ENCODE results near the gene MON2. TPM values are rescaled to one million over a fixed set of nuclear protein-coding genes. Genes with fewer than 3 reads are reported as not detected.
"Not testable (repeated sequence)": the region's sequence is repeated elsewhere in the genome, so short reads cannot be mapped to it uniquely, and the experiment has no call there.

The MON2 gene
- total RNA-seq, 2 experiments from 2014 or later: 24.1 to 24.2 TPM

DNA sequence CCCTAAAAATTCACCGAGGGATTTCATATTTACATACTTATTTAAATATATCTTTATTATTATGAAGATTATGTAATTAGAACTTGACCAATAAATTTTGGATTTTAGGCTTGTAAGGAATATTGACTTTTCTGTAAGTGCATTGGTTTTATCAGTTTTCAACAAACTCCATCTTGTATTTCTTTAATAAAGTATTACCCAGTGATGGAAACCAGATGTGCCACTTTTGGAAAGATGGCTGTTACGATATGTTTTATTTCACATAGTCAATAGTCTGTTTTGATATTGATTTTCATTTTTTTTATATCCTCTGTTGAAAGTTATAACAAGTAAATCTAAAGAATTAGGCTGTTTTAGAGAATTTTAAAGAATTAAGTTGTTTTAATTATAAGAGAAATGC lies 1.8 kb downstream of the MON2 start:
- POLR2A ChIA-PET: no interaction called here
- CTCF ChIA-PET: interaction anchor here (0.6 kb wide), 1 partner anchor 13 kb away, joined by 4 read pairs; no protein-coding TSS in a partner anchor

DNA sequence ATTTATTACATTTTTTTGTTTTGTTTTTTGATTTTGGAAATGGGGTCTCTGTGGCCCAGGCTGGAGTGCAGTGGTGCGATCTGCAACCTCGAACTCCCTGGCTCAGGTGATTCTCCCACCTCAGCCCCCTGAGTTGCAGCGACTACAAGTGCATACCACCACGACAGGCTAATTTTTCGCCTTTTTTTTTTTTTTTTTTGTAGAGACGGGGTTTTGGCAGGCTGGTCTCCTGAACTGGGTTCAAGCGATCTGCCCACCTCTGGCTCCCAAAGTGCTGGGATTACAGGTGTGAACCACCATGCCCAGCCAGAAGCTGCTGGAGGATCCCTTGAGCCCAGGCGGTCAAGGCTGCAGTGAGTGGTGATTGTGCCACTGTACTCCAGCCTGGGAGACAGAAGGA lies 2.3 kb downstream of the MON2 start:
- CTCF ChIA-PET: no interaction called here
- POLR2A ChIA-PET: no interaction called here

DNA sequence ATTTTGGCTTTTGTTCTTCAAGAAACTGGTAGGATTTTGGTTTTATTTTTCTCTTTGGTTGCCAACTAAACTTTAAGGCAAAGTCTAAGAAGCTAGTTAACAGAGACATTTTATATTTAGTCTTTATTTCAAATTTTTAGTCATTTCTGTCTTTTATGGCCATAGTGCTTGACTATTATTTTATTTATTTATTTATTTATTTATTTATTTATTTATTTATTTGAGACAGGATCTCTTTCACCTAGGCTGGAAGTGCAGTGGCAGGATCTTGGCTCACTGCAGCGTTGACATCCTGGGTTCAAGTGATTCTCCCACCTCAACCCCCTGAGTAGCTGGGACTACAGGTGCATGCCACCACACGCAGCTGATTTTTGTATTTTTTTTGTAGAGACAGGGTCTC lies 3.1 kb downstream of the MON2 start:
- ChIA-PET CTCF (no interaction called here), POLR2A (no interaction called here)

DNA sequence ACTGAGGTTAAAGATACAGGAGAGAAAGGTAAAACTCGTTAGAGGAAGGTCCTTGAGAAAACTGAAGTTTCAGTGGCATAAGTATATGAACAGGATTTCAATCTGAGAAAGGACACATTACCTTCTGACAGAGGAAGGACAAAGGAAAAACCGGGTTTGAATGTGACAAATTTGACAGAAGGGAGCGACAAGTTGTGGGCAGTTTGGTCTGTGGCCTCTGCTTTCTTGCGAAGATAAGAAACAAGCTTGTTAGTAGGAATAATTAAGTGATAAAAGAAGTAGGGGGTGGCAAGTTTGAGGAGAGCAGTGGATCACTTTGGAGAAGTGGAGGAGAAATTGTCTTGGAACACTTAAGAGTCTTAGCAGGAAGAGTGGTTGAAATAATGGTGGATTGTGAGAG lies 5.1 kb downstream of the MON2 start:
- POLR2A ChIA-PET: no interaction called here

DNA sequence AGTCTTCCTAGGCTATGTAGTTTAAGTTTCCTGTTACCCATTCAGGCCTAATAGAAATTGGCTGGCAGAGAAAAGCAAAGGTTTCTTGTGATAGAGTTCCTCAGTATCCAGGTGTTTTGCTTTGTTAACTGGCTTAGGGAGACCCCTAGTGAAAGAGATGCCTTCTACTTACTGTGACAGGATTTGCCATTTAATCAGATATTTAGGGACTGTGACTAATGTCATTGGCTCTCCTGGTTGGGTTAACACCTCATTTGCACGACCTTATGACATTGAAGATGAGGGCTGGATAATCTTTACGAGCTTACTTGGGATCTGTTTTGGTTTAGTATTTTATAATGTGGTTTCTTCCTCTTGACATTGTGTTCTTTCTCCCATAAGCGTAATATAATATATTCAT lies 5.8 kb downstream of the MON2 start:
- ChIA-PET POLR2A (no interaction called here), CTCF (no interaction called here)

More for the DNA sequence above, 5.1 kb downstream of the MON2 start:
- CTCF ChIA-PET: interaction anchor here (0.6 kb wide), 1 partner anchor 577 kb away, joined by 4 read pairs; no protein-coding TSS in a partner anchor

DNA sequence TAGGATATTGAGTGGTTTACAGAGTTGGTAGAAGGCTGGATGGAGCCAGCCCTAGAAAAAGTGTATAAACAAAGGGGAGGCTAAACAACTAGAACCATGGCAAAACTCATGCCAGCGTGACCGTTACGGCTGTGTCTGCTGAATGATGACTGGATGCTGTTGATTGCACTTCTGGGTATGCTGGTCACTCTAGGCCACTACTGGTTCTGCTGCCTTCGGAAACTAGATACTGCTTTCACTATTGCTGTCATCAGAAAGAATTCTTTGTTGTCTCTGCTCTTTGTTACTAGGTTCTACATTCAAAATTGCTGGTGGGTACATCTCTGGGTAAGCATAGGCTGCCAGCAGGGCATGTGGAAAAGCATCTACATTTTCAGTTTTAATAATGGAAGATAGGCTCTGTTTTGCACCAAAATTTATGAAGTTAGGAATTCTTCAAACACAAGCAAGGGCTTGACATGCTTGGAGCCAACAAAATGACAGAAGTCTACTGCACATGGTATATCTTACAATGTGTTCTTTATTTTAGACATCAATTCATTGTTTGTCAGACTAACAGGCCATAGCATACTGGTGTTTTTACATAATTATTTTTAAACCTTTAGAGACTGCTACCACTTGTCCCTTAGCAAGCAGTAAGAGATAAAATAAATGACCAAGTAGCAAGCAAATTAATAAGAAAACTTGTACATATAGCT lies 15.4 kb downstream of the MON2 start:
- CTCF ChIA-PET: interaction anchor here (0.7 kb wide), 2 partner anchors 14 to 66 kb away, joined by 4 to 5 read pairs; no protein-coding TSS in a partner anchor
- POLR2A ChIA-PET: no interaction called here

DNA sequence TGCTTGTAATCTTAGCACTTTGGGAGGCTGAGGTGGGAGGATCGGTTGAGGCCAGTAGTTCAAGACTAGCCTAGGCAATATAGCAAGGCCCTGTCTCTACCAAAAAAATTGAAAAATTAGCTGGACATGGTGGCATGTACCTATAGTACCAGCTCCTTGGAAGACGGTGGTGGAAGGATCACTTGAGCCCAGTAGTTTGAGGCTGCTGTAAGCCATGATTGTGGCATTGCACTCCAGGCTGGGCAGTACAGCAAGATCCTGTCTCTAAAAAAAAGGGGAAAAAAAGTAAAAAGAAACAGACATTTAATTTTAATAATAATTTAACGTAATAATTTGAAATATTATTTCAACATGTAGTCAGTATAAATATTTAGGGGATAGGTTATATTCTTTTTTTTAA lies 16.1 kb downstream of the MON2 start:
- ChIA-PET POLR2A (interaction anchor here (0.5 kb wide), 1 partner anchor 24 kb away, joined by 9 read pairs; no protein-coding TSS in a partner anchor), CTCF (no interaction called here)

DNA sequence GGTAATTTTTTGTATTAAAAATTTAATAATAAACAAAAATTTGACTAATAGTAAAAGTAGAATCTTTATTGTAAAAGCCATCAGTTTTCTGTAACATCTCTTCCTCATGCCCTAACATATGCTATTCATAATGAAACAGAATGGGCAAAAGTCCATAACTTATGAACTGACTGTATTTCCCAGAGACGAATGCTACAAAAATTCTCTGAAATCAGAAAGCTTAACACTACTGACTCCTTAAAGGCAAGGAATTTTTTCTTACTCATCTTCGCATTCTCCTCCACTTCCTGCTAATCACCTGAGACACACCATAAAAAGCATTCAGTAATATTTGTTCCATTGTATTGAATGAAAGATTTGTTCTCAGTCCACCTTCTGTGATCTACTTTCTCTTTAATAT lies 17.6 kb downstream of the MON2 start:
- POLR2A ChIA-PET: no interaction called here

DNA sequence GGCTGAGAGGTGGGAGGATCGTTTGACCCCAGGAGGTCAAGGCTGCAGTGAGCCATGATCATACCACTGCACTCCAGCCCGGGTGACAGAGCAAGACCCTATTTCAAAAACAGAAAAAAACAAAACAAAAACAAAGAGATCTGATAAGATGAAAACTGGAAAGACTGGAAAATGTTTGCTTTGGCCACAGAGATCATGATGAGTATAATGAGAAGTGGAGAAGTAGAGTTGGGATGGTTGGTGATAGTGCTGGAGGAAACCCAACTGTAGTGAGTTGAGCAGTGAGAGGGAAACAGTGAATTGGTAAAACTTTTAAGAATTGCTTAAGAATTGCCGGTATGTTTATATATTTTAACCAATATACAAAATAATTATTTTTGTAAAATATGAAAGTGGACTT lies 39.2 kb downstream of the MON2 start:
- ChIA-PET CTCF (no interaction called here), POLR2A (no interaction called here)

More for the DNA sequence above, 17.6 kb downstream of the MON2 start:
- CTCF ChIA-PET: no interaction called here

DNA sequence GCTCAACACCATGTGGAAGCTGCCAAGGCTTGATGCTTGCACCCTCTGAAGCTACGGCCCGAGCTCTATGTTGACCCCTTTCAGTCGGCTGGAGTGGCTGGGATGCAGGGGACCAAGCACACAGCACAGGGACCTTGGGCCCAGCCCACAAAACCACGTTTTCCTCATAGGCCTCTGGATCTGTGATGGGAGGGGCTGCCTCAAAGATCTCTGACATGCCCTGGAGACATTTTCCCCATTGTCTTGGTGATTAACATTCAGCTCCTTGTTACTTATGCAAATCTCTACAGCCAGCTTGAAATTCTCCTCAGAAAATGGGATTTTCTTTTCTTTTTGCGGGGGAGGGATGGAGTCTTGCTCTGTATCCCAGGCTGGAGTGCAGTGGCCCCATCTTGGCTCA lies 46.3 kb downstream of the MON2 start:
- ChIA-PET POLR2A (interaction anchor here (0.9 kb wide), 1 partner anchor 38 kb away, joined by 3 read pairs; no protein-coding TSS in a partner anchor), CTCF (no interaction called here)

DNA sequence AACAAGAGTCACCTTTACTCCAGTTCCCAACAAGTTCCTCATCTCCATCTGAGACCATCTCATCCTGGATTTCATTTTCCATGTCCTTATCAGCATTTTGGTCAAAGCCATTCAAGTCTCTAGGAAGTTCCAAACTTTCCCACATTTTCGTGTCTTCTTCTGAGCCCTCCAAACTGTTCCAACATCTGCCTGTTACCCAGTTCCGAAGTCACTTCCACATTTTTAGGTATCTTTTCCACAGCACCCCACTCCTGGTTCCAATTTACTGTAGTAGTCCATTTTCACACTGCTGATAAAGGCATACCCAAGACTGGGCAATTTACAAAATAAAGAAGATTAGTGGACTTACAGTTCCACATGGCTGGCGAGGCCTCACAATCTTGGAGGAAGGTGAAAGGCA lies 47.5 kb downstream of the MON2 start:
- CTCF ChIA-PET, POLR2A ChIA-PET: not testable (repeated sequence)

DNA sequence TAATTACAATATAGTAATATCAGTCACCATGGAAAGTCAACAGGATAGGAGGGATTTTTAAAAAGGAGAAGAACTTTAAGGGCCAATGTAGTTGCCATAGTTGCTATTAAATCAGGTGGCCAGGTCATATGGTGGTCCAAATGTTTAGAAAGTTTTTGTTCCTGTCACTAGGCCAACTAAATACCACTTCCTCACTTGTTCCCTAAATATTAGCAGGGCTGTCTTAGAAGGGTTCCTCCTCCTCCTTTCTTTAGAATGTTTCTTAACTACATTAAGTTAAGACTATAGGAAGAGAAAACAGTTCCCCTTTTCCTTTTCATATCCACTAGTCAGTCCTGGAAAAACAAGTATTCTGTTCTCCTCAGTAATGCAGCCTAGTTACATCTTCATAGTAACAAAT lies 50.3 kb downstream of the MON2 start:
- POLR2A ChIA-PET: no interaction called here
- CTCF ChIA-PET: no interaction called here

DNA sequence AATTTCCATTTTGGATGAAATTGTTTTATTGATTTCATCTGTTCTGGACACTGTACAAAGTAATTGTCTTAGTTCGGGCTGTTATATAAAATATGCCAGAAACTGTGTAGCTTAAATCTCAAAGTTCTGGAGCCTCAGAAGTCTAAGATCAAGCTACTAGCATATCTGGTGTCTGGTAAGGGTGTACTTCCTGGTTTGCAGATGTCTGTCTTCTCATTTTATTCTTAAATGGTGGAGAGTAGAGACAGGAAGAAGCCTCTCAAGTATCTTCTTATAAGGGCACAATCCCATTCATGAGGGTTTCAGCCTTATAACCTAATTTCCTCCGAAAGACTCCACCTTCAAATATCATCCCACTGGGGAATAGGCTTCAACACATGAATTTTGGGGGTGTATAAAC lies 51.3 kb downstream of the MON2 start:
- POLR2A ChIA-PET: no interaction called here
- CTCF ChIA-PET: no interaction called here

DNA sequence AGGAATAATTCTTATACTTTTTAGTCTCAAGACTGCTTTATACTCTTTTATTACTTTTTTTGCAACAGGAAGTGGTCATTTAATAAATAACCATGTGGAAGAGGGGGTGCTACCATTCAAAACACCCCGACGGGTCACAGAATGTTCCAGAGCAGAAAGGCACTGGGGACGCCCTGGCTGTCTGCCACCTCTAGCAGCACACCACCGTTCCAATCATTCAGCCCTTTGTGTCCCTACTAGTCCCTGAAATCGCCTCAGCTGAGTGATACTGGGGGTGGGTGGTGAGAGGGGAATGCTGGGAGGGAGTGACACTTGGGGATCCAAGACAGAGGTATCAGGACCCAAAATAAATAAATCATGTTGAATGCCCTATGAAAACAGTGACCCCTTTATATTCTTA lies 52.4 kb downstream of the MON2 start:
- ChIA-PET CTCF (no interaction called here), POLR2A (no interaction called here)

DNA sequence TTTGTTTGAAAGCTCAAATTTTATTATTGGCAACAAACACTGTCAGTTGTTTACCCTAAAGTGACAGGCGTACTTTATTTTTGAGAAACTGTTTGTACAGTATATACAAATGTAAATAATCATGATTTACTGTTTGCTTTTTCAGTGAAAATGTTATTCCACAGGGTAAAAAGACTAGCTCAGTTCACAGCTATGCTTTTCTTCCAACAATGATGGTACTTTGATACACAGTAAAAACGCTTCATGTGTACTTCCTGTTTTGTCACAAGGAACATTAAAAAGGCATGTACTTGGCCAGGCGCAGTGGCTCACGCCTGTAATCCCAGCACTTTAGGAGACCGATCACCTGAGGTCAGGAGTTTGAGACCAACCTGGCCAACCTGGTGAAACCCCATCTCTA lies 53.7 kb downstream of the MON2 start:
- ChIA-PET POLR2A (no interaction called here), CTCF (interaction anchor here (1.0 kb wide), 1 partner anchor 293 kb away, joined by 3 read pairs; no protein-coding TSS in a partner anchor)

DNA sequence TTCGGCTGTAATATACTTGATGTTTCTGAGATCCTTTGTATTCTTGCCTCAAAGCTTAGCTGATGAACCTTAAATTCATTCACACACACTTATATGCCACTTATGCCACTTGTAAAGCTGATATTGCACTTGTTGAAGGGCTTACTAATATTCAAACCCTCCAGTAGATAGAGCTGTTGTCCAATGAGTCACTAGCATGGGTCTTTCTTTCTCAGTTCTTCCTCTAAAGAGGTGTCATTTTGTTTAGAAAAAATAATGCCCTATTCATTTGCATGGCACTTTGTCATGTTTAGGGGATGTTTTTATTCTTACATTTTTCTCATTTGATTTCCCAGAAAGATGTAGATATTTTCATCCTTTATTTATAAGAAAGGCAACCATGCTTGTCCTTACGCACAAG lies 56.4 kb downstream of the MON2 start:
- ChIA-PET POLR2A (interaction anchor here (1.3 kb wide), 1 partner anchor 57 kb away, joined by 3 read pairs; the partner anchor contains the start of gene MON2), CTCF (interaction anchor here (0.8 to 1.8 kb wide), 2 partner anchors 80 to 86 kb away, joined by 4 read pairs; no protein-coding TSS in a partner anchor)

DNA sequence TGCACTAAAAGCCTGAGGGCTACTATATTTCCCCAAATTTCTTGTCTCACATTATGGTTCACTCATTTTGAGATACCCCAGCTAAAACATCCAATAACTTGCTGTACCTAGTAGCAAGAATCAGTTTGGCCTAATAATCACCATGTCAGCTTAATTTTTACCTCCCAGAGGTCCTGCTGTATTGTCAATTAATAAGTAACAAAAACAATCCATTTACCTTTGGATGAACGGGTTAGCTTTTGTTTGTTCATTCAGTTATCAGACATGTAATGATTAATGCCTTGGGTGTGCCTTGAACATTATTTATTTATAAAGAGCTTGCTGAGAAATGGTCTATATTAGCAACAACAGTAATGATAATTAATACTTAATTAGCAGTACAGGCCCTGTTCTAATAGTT lies 57.0 kb downstream of the MON2 start:
- POLR2A ChIA-PET: interaction anchor here (1.3 kb wide), 1 partner anchor 57 kb away, joined by 3 read pairs; the partner anchor contains the start of gene MON2

DNA sequence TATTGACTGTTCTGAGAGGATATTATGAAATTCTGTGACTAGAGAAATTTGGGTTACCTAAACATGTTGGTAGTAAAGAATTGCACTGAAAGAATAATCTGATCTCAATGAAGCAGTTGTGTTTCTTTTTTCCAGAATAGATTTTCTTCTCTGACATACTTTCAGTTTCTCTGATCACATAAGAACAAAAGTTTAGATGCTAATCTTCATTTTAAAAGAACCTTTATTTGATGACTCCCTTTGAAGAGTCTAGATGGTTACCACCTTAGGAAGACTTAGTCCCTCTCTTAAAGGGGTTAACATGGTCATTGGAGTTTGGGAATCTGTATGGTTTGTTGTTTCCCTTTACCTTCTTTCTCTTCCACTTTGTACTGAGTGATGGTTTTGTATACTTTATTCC lies 58.6 kb downstream of the MON2 start:
- POLR2A ChIA-PET: no interaction called here
- CTCF ChIA-PET: no interaction called here

More for the DNA sequence above, 57.0 kb downstream of the MON2 start:
- CTCF ChIA-PET: interaction anchor here (0.8 to 1.8 kb wide), 2 partner anchors 80 to 87 kb away, joined by 4 read pairs; no protein-coding TSS in a partner anchor

DNA sequence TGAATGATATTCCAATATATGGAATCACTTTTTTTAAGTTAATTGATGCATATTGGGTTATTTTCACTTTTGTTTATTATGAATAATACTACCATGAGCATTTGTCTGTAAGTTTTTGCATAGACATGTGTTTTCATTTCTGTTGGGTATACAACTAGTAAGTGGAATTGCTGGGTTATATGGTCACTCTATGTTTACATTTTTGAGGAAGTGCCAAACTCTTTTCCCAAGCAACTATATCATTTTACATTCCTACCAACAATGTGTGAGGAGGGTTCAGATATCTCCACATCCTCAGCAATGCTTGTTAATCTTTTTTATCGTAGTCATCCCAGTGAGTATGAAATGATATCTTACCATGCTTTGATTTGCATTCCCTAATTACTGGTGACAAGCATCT lies 64.0 kb downstream of the MON2 start:
- POLR2A ChIA-PET: no interaction called here
- CTCF ChIA-PET: no interaction called here

DNA sequence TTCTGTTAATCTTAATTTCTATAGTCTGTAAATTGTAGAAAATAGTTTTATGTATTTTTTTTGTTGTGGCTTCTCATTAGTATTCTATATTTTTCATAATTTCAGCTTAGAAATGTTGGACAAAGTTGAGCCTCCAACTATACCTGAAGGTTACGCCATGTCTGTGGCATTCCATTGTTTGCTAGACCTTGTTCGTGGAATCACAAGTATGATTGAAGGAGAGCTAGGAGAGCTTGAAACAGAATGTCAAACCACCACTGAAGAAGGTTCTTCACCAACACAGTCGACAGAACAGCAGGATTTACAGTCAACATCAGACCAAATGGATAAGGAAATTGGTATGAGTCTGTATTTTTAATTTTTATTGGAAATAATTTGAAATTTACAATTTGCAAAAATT lies 65.7 kb downstream of the MON2 start:
- ChIA-PET POLR2A (no interaction called here), CTCF (no interaction called here)

DNA sequence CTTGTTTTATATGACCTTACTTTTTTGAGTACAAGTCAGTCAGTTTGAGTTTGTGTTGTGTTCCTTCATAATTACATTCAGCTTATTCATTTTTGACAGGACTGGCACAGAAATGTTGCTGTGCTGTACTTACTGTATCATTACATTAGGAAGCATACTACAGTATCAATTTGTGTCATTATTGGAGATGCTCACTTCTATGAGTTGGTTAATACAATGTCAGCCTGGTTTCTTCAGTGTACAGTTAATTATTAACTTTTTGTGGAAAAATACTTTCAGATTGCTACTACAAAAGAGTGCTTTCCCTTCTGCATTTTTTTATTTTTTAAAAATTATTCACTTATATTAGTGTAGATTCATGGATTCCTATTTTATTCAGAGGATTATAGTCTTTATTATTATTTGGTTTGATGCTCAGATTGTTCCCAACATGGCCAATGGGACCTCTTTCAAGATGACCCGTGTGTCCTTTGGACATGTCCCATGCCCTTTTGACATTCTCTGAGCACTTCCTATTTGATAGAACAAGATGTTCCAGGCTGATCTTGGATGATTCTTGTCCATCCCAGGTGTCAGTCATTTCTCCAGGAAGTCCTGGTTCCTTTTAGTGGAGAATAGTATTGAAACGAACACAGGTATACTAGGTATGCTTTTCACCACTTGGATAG lies 66.6 kb downstream of the MON2 start:
- ChIA-PET CTCF (no interaction called here), POLR2A (no interaction called here)
